Muscle of arm (tissue), 12 donors: ENCODE measurements around the gene CATSPERZ. TPM values are rescaled to one million over a fixed set of nuclear protein-coding genes. Genes with fewer than 3 reads are reported as not detected.

ENCODE experiments used
- DNase-seq: peaks from one replicate; pipeline ENCODE4 v3.0.0-alpha.2; 2013
- polyA plus RNA-seq, 12 donors: library from polyadenylated mRNA; unstranded; fragments of 120-200 nt; gene quantifications; one replicate each; pipeline ENCODE4 v1.2.1, GENCODE V29; 2013; ENCODE audit not compliant: insufficient read length in 12 of 12

CATSPERZ gene
- polyA plus RNA-seq, 12 donors: not detected

- no peak for DNase-seq
Measured at GRCh38 chr11:64341429-64341828, 41.3 kb downstream of the CATSPERZ start.

- DNase-seq: peak; percentile 63
Measured at GRCh38 chr11:64341851-64342791, 42.0 kb downstream of the CATSPERZ start.

GRCh38 chr11:64342869-64343745 is 42.9 kb downstream of the CATSPERZ start:
- no peak for DNase-seq

DNA sequence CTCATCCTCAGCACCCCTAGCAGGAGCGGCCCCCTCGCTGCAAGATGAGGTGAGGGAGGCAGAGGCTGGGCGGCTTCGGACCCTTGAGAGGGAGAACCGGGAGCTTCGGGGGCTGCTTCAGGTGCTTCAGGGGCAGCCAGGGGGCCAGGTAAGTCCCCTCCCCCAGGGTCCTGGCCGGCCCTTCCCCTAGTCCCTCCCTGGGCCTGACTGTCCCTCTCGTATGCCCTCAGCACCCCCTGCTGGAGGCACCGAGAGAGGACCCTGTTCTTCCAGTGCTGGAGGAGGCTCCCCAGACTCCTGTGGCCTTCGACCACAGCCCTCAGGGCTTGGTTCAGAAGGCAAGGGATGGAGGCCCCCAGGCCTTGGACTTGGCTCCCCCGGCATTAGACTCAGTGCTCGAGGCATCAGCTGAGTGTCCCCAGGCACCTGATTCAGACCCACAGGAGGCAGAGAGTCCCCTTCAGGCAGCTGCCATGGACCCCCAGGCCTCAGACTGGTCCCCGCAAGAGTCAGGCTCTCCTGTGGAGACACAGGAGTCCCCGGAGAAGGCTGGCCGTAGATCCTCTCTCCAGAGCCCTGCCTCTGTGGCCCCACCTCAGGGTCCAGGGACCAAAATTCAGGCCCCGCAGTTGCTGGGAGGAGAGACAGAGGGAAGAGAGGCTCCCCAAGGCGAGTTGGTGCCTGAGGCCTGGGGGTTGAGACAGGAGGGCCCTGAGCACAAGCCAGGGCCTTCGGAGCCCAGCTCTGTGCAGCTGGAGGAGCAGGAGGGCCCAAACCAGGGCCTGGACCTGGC is 43.8 kb downstream of the CATSPERZ start:
- DNase-seq: no peak

DNA sequence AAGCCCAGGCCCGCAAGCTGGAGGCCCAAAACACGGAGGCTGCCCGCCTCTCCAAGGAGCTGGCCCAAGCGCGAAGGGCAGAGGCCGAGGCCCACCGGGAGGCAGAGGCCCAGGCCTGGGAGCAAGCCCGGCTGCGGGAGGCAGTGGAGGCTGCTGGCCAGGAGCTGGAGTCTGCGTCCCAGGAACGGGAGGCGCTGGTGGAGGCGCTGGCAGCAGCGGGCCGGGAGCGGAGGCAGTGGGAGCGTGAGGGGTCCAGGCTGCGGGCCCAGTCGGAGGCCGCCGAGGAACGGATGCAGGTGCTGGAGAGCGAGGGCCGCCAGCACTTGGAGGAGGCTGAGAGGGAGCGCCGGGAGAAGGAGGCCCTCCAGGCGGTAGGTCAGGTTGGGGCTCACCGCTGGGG is 44.6 kb downstream of the CATSPERZ start:
- DNase-seq: no peak

DNA sequence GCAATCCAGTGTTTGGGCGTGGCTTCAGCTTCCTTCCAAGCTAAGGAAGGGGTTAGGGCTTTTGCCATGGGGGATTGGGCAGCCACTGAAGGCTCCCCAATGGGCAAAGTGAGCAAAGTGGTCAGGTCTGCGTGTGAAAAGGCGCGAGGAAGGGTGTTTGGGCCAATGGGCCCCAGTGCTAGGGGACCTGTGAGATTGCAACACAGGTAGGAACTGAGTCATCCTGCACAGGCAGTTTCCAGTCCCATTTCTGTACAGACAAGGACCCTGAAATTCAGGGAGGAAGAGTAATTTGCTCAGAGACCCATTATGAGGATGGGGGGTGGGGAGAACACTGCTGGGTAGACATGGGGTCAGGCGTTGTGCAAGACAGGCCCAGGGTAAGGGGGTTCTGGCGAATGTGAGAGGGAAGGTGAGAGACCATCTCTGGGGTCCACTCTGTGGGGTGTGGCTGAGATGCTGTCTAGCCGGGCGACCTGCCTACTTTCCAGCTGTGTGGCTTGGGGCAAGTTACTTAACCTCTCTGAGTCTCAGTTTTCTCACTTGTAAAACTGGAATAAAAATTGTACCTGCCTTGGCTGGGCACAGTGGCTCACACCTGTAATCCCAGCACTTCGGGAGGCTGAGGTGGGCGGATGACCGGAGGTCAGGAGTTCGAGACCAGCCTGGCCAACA is 47.2 kb downstream of the CATSPERZ start:
- no peak for DNase-seq

- no peak for DNase-seq
Measured at GRCh38 chr11:64348383-64349024, 48.3 kb downstream of the CATSPERZ start.

DNA sequence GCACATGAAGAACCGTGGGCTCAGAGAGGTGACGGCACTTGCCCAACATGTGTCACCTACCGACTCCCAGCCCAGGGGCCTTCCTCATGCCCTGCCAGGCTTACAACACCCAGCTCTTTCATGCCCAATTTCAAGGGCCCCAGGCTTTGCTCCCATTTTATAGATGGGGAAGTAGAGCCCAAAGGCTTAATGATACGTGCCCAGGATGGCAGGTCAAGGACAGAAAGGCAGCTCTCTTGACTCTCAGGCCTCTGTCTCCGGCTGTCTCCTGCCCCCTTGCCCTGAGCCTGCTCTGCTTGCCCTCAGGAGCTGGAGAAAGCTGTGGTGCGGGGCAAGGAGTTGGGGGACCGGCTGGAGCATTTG is 48.8 kb downstream of the CATSPERZ start:
- DNase-seq: no peak

GRCh38 chr11:64349404-64349803 is 49.2 kb downstream of the CATSPERZ start:
- no peak for DNase-seq

GRCh38 chr11:64351136-64351631 is 51.0 kb downstream of the CATSPERZ start:
- no peak for DNase-seq

- no peak for DNase-seq
Measured at GRCh38 chr11:64352099-64352994, 52.2 kb downstream of the CATSPERZ start.

- no peak for DNase-seq
Measured at GRCh38 chr11:64352995-64353714, 53.0 kb downstream of the CATSPERZ start.

DNA sequence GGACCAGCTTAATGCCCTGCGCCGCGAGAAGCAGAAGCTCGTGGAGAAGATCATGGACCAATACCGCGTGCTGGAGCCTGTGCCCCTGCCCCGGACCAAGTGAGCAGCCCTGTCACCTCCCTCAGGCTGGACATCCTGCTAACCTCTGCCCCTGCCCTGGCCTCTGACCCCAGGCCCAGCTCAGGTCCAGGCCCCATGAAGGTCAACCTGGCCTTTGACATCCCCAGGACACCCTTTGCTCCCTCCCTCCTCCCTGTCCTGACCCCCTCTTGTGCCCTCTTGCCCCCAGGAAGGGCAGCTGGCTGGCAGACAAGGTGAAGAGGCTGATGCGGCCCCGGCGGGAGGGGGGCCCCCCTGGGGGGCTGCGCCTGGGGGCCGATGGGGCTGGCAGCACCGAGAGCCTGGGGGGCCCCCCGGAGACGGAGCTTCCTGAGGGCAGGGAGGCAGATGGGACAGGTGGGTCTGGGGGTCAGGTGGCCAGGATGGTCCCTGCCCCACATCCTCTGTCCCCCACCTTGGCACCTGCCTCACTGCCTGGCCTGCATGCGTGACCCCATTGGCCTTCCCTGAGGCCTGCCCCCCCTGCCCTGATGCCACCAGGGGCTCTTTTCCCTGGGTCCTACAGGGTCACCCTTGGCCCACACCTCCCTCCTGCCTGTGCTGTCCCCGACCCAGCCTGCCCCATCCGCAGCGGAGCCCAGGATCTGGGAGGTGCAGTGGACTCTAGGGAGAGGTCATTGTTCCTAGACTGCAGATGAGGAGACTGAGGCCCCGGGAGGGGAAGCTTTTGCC is 53.8 kb downstream of the CATSPERZ start:
- no peak for DNase-seq
